Endometrium (tissue), 2 donors: ENCODE results near the gene CCDC33.
A peak's percentile ranks its signal among the peaks of the same experiment; 100 is the strongest.

Source experiments
- FAIRE-seq: peaks from 2 replicates; lab custom pipeline; 2012; peaks lifted over from hg19 to GRCh38; lab: Jason Lieb, UNC
- donor health status: control.
- donor health status: control.

The CCDC33 gene

GRCh38 chr15:74235962-74236361 lies at the start of gene CCDC33:
Gene CCDC33 (plus strand): TSS chr15:74236326. CDS start chr15:74236720, 394 bp downstream.
- FAIRE-seq: no peak

DNA sequence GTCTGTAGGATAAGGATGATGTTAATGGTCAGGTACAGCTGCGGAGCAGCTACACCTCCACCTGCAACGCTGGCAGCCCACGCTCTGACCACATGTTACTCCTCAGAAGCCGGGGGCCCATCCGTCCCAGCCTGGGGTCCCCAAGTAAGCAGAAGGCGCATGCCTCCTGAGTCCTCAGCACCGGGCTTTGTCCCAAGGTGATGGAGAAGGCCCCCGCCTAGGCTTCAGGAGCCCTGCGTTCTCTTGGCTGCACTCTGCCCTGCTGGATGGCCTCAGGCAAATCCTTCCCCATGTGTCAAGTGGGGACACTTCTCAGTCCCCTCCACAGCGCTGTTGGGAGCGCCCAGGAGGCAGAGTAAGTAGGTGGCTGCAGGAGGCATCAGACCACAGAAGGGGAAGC lies 47.9 kb upstream of the CCDC33 start:
- no peak for FAIRE-seq

DNA sequence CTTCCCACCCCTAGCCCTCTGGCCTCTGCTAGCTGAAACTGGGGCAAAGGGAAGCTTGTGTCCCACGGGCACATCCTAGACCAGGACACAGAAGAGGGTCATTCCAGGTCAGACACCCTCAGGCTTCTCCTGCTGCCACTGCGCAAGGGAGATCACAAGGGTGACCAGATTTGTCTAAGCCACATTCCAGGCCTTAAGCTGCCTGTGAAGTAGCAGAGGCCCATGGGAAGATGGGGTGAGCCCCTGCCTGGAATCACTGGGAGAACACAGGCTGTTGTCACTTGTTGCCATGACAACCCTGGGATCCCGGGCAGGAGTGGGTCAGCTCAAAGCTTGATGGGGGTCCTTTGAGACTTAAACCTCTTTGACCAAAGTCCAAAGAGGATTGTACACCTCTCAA lies 44.3 kb upstream of the CCDC33 start:
- no peak for FAIRE-seq

DNA sequence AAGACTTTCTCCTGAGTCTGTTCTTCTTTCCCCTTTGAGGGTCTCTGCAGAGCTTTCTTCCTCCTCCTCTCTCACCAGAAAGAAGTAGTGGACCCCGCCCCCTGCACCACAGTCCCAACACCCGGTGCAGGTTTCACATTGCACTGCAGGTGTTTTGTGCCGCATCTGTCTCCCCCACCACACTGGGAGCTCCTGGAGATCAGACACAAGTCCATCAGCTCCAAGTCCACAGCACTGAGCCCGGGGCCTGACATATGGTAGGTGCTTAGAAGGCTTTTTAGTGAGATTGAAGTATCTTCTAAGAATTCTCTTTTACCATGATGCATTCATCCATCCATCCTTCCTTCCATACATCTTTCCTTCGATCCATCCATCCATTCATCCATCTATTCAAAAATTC lies 43.4 kb upstream of the CCDC33 start:
- FAIRE-seq: no peak

GRCh38 chr15:74193299-74193718 lies 42.8 kb upstream of the CCDC33 start:
- FAIRE-seq: no peak

GRCh38 chr15:74193905-74194304 lies 42.2 kb upstream of the CCDC33 start:
- no peak for FAIRE-seq

GRCh38 chr15:74194572-74195559 lies 41.3 kb upstream of the CCDC33 start:
- FAIRE-seq: no peak

GRCh38 chr15:74196175-74196574 lies 40.0 kb upstream of the CCDC33 start:
- FAIRE-seq: no peak

DNA sequence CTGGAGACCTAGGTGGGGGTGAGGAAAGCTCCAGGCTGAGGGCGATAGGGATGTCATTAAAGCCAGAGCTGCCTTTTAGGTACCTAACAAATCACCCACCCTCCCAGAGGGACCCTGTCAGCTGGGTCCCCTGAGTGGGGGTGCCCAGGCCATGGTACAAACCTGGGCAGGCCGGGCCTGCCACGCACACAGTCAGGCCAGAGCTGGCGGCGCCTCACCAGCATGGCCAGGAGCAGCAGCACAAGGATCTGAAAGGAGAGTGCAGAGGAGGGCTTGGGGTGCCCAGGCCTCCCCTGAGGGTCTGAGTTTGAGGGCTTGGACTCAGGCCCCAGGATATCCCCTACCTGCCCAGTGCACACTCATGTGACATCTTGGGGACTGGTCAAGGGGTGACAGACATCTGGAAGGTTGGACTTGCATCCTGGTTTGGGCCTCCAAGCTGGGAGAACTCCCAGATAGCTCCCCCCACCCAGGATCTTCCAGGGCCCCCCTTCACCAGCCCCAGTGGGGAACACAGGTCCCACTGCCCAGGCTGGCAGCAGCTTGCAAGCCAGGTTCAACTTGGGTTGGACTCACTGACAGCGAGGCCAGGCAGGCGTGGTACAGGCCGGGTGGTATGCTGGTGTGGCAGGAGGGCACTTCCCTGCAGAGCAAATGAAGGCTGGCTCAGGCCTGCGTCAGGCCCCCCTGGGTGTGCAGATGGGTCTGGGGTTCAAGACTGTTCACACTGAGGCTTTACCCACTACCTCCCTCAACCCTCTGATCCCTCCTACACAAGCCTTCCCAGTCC lies 38.8 kb upstream of the CCDC33 start:
- no peak for FAIRE-seq

GRCh38 chr15:74199297-74199652 lies 36.9 kb upstream of the CCDC33 start:
- FAIRE-seq: no peak

DNA sequence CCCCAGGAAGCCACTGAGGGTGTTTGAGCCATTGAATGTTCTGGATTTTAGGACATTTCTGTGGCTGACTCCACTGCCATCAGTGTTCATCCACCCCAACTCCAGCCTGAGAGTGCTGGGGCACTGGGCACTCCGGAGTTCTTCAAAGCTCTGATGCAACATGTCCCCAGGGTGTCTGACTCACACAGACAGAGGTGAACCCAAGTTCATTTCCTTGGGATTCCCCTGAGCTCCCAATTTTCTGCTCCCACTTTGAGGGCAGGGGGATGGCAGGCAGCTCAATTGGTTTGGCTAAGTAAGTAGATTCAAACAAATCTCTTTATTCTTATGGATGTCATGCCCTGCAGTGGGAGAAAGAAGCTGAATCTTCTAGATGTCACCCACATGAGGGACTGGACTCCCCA lies 35.7 kb upstream of the CCDC33 start:
- FAIRE-seq: no peak

GRCh38 chr15:74200871-74201419 lies 35.2 kb upstream of the CCDC33 start:
- peak; percentile 86 for FAIRE-seq

DNA sequence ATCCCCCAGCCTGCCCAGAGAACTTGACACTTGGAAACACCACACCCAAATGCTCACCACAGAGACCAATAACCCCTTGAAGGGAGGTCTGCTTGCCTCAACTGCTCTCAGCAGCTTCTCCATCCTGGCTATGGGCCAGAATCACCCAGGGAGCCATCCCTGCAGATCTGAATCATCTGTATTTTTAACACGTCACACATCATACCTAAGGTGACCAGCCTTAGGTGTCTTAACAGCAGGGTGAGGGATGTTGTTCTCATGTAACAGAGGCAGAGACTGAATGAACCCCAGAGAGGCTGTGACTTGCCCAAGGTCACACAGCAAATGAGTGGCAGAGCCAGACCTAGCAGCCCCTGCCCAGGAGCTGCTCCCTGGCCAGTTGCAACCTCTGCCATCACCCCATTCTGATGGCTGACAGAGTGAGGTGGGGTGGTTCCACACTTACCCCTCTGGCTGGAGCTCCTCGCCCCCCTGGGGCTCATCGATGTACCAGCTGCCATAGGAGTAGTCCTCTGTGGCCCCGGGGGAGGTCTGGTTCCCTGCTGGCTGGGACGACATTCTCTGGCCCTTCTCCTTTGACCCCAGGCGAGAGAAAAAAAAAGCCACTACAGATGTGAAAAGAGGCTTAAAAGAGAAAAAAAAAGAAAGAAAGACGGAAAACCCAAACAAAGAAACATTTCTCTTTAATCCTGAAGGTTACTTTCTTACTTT lies 34.3 kb upstream of the CCDC33 start:
- FAIRE-seq: peak; percentile 21

DNA sequence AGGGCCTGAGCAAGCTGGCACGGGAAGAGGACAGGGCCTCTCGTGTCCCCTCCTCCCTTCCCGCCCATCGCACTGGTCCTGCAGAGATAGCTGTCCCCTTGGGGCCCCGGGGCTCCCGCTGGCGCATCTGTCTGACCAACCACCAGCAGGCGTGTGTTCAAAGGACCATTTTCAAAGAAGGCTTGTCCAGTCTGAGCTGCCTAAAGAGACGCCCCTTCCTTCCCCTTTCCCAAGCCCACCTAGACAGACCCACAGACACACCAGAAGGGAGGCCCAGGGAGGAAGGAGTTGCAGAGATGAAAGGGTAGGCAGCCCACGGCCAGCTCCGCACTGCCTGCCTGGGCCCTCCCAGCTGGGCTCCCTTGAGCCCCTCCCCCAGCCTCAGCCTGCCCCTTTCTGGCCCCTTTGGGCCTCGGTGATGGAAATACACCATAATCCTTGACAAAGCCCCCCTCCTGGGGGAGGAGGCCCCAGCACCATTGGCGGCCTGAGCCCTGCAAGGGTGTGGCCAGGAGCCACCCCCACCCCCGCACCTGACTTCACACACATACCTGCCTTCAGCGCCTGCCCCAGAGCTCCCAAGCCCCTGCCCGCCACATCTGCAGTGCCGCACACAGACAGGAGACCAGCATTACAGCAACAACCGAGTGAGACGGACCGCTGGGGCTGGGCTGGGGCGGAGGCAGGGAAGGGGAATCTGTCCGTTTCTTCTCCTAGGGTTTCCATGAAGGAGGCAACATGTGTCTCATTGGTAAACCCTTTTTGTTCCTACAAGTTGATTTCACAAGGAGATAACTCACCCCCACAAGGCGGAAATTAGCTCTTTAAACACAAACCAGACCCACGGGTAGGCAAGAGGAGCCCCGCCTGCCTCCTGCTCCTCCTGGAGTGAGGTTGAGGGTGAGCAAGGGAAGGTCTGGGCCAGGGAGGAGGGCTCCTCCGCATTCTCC lies 33.4 kb upstream of the CCDC33 start, which contains the start of gene STRA6:
Gene STRA6, minus strand, starts transcription at position 336 of the 950 bp plus-strand sequence. CDS start 520 bp downstream, outside the sequence.
- FAIRE-seq: peak; percentile 33

DNA sequence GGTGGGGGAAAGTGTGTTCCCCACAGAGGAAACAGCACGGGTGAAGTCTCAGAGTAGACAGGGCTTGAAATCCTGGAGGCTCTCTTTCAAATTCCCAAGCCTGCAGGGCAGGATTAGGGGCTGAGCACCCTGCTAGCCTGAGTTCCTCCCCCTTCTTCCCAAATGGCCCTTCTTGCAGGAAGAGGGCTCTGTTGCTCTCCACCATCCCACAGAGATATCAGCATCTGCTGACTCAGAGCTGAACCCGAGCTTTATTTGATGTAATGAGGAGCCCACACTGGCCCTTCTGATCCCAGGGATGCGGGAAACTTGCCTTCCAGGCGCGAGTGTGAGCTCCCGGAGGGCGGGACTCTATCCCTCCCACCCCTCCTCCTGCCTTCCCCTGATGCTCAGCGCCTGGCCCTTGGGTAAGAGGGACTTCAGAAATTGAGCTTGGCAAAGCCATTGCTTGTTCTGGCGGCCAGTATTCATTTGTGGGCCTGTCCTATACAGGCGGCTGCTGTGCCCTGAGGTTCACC lies 32.2 kb upstream of the CCDC33 start:
- no peak for FAIRE-seq

GRCh38 chr15:74205582-74205947 lies 30.6 kb upstream of the CCDC33 start:
- no peak for FAIRE-seq

DNA sequence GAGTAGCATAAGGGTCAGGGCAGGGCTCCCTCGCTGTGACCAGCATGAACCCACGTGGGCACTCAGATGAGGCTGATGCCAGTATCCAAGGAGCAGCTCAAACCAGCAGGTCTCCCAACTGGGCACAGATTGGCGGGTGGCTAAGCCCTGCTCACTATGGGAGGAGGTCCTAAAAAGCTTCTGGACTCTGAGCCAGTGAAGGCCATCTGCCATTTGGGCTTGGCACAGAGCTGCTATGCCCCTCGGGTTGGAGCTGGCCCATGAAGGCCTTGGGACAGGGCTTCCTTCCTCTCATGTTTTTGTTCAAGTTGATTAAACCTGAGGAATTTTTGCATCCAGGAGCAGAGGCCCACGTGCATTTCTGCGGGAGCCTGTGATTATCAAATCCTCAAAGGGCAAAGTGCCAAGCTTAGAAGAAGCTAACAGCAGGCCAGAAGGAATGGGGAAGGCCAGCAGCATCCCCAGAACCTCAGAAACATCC lies 29.3 kb upstream of the CCDC33 start:
- FAIRE-seq: no peak

- no peak for FAIRE-seq
Measured at GRCh38 chr15:74207652-74208440, 28.3 kb upstream of the CCDC33 start.

DNA sequence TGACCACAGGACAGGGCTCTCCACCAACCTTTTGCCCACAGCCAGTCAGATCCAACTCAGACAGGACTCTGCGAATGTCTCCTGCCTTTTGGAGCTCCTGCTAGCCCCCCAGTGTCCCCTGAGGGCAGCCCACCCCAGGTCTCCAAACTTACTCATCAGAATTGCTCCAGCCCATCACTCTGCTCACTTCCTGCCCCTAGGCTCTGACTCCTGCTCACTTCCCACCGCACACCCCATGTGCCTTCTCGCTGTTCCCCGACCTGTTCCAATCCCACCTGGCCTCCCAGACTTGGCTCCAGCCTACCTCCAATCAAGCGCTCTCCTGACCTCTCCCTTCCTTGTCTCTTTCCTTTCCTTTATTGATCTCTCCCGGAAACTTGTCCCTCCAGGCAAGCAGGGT lies 27.6 kb upstream of the CCDC33 start:
- FAIRE-seq: no peak
